ENCODE measurements around the gene KMT2C. TPM values are rescaled to one million over a fixed set of nuclear protein-coding genes. Genes with fewer than 3 reads are reported as not detected.
A peak's percentile ranks its signal among the peaks of the same experiment; 100 is the strongest.
"Not testable (repeated sequence)": the region's sequence is repeated elsewhere in the genome, so short reads cannot be mapped to it uniquely, and the experiment has no call there.

The KMT2C gene
- total and polyA plus RNA-seq, 8 donors, result 5.0 to 248 (median 80.1) TPM

- H3K4me3 ChIP-seq, result peak overlapping the region in 1 of 4 donors; percentile 4
- peaks cover 0 to 68% (median 44%) of the 10 kb centered on the region in 4 donors for H3K4me1 ChIP-seq
- intact Hi-C loops (cut with DNase I; ENCODE audit: low total_unique reads), result no loop called here
- DNase-seq, result no peak
- H3K9me3 ChIP-seq, result no peaks in the 10 kb centered on the region
- no peaks in the 10 kb centered on the region for H3K27me3 ChIP-seq
- H3K36me3 ChIP-seq, result peaks cover 6 to 32% (median 24%) of the 10 kb centered on the region in 4 donors
- TF ChIP-seq POLR2A (IDR thresholded peaks at IDR 0.05) (no peak), CTCF (IDR thresholded peaks at IDR 0.05) (no peak), EP300 (IDR thresholded peaks at IDR 0.05) (no peak), POLR2AphosphoS5 (IDR thresholded peaks at IDR 0.05) (no peak)
- H3K27ac ChIP-seq, result peak overlapping the region in 2 of 5 donors; percentile 51 to 71
These were observed 122.6 kb downstream of the KMT2C start for GRCh38 chr7:152313217-152313616.

GRCh38 chr7:152312316-152312715 is 123.5 kb downstream of the KMT2C start:
- H3K4me1 ChIP-seq, result peaks cover 0 to 60% (median 42%) of the 10 kb centered on the region in 4 donors
- no peak overlapping the region for H3K27ac ChIP-seq
- peak in 1 of 2 donors; percentile 40 for DNase-seq
- intact Hi-C loops (cut with DNase I; ENCODE audit: low total_unique reads), result no loop called here
- no peaks in the 10 kb centered on the region for H3K27me3 ChIP-seq
- H3K4me3 ChIP-seq, result no peak overlapping the region
- H3K36me3 ChIP-seq, result peaks cover 6 to 41% (median 29%) of the 10 kb centered on the region in 4 donors
- TF ChIP-seq EP300 (IDR thresholded peaks at IDR 0.05) (no peak), CTCF (IDR thresholded peaks at IDR 0.05) (no peak), POLR2A (IDR thresholded peaks at IDR 0.05) (no peak), POLR2AphosphoS5 (IDR thresholded peaks at IDR 0.05) (no peak)
- H3K9me3 ChIP-seq, result no peaks in the 10 kb centered on the region
- WGBS, 5 donors, result 36 to 52% (median 49%) methylated on average over 2 of the region's 2 CpGs

GRCh38 chr7:152307902-152308301 is 127.9 kb downstream of the KMT2C start:
- Histone ChIP-seq H3K9me3 (no peaks in the 10 kb centered on the region), H3K36me3 (peaks cover 11 to 69% (median 57%) of the 10 kb centered on the region in 4 donors), H3K4me3 (no peak overlapping the region), H3K27ac (no peak overlapping the region), H3K4me1 (peaks cover 0 to 16% (median 10%) of the 10 kb centered on the region in 4 donors), H3K27me3 (no peaks in the 10 kb centered on the region)
- no peak for DNase-seq
- TF ChIP-seq POLR2AphosphoS5 (IDR thresholded peaks at IDR 0.05) (no peak), POLR2A (IDR thresholded peaks at IDR 0.05) (no peak), EP300 (IDR thresholded peaks at IDR 0.05) (no peak), CTCF (IDR thresholded peaks at IDR 0.05) (no peak)
- intact Hi-C loops (cut with DNase I; ENCODE audit: low total_unique reads), result no loop called here

- H3K4me3 ChIP-seq; H3K27ac ChIP-seq; H3K4me1 ChIP-seq; H3K27me3 ChIP-seq; intact Hi-C loops (cut with DNase I; ENCODE audit: low total_unique reads); DNase-seq; H3K9me3 ChIP-seq: not testable (repeated sequence)
- peaks cover 0 to 55% (median 44%) of the 10 kb centered on the region in 4 donors for H3K36me3 ChIP-seq
- 95 to 100% (median 96%) methylated on average over 1 to 2 of the region's 2 CpGs for WGBS, 5 donors
These were observed 136.2 kb downstream of the KMT2C start for GRCh38 chr7:152299542-152300143.

- intact Hi-C loops (cut with DNase I; ENCODE audit: low total_unique reads), result no loop called here
- no peak for DNase-seq
These were observed 142.9 kb downstream of the KMT2C start for GRCh38 chr7:152292897-152293296.

GRCh38 chr7:152286972-152287371 is 148.8 kb downstream of the KMT2C start:
- Histone ChIP-seq H3K36me3 (peaks cover 0 to 31% (median 14%) of the 10 kb centered on the region in 4 donors), H3K9me3 (peaks cover 0 to 25% (median 10%) of the 10 kb centered on the region in 4 donors)
- H3K4me1 ChIP-seq; H3K27ac ChIP-seq; H3K27me3 ChIP-seq; H3K4me3 ChIP-seq; DNase-seq; intact Hi-C loops (cut with DNase I; ENCODE audit: low total_unique reads): not testable (repeated sequence)
- whole genome bisulfite sequencing, 5 donors, result 91 to 97% (median 95%) methylated on average over 3 of the region's 3 CpGs

More at GRCh38 chr7:152292897-152293296, 142.9 kb downstream of the KMT2C start:
- Histone ChIP-seq H3K36me3 (peaks cover 0 to 46% (median 33%) of the 10 kb centered on the region in 4 donors), H3K4me1 (no peaks in the 10 kb centered on the region), H3K27me3 (no peaks in the 10 kb centered on the region), H3K9me3 (peaks cover 0 to 19% (median 5%) of the 10 kb centered on the region in 4 donors), H3K4me3 (no peak overlapping the region), H3K27ac (no peak overlapping the region)
- WGBS, 5 donors, result 83 to 94% (median 92%) methylated on average over 2 of the region's 2 CpGs
- TF ChIP-seq CTCF (IDR thresholded peaks at IDR 0.05) (no peak), POLR2AphosphoS5 (IDR thresholded peaks at IDR 0.05) (no peak), EP300 (IDR thresholded peaks at IDR 0.05) (no peak), POLR2A (IDR thresholded peaks at IDR 0.05) (no peak)

GRCh38 chr7:152286219-152286618 is 149.6 kb downstream of the KMT2C start:
- H3K27ac ChIP-seq; H3K27me3 ChIP-seq; H3K4me1 ChIP-seq; H3K4me3 ChIP-seq; intact Hi-C loops (cut with DNase I; ENCODE audit: low total_unique reads); DNase-seq: not testable (repeated sequence)
- H3K36me3 ChIP-seq, result peaks cover 0 to 35% (median 14%) of the 10 kb centered on the region in 4 donors
- peaks cover 0 to 25% (median 10%) of the 10 kb centered on the region in 4 donors for H3K9me3 ChIP-seq

All from stomach (tissue), 9 donors.